Endothelial cell (in vitro differentiated cells): ENCODE measurements around the gene PTPRT. TPM values are rescaled to one million over a fixed set of nuclear protein-coding genes. Genes with fewer than 3 reads are reported as not detected.

ENCODE experiments used
- DNase-seq: peaks from one replicate; pipeline ENCODE4 v3.0.0; 2021; ENCODE audit warnings: low spot score
- H3K27ac Mint-ChIP-seq: one replicate; pipeline ENCODE4 v1.8.0; 2021; ENCODE audit warnings: mixed read lengths, inconsistent platforms; ENCODE audit not compliant: unreplicated experiment
- H3K27me3 Mint-ChIP-seq: one replicate; pipeline ENCODE4 v1.8.0; 2021; ENCODE audit warnings: mild to moderate bottlenecking, moderate library complexity, mixed read lengths, inconsistent platforms; ENCODE audit not compliant: unreplicated experiment
- H3K36me3 Mint-ChIP-seq: one replicate; pipeline ENCODE4 v1.8.0; 2021; ENCODE audit warnings: mild to moderate bottlenecking, low read depth, mixed read lengths, inconsistent platforms; ENCODE audit not compliant: unreplicated experiment
- H3K4me1 Mint-ChIP-seq: one replicate; pipeline ENCODE4 v1.8.0; 2021; ENCODE audit warnings: mild to moderate bottlenecking, mixed read lengths, inconsistent platforms; ENCODE audit not compliant: unreplicated experiment
- H3K4me3 Mint-ChIP-seq: one replicate; pipeline ENCODE4 v1.8.0; 2021; ENCODE audit warnings: mild to moderate bottlenecking, mixed read lengths, inconsistent platforms; ENCODE audit not compliant: unreplicated experiment
- H3K9me3 Mint-ChIP-seq: one replicate; pipeline ENCODE4 v1.8.0; 2021; ENCODE audit warnings: mixed read lengths, inconsistent platforms; ENCODE audit not compliant: unreplicated experiment
- total RNA-seq: library from RNA; stranded (reverse); fragmentation: NEBNext Ultra II Directional; extraction: Animal tissue kit (Norgen Biotek cat#: 25700); gene quantifications from one replicate; pipeline ENCODE4 v1.2.1, GENCODE V29; 2021; ENCODE audit not compliant: unreplicated experiment
- TF ChIP-seq, protein P1 (sequence below): fragments of 200-600 bp; sonication (generic); IDR thresholded peaks from one replicate; pipeline ENCODE4 v1.5.0; 2021; ENCODE audit warnings: antibody characterized with exemption; ENCODE audit not compliant: unreplicated experiment

Gene PTPRT
- total RNA-seq, 1 donor from 2014 or later, result 0.10 TPM

DNA sequence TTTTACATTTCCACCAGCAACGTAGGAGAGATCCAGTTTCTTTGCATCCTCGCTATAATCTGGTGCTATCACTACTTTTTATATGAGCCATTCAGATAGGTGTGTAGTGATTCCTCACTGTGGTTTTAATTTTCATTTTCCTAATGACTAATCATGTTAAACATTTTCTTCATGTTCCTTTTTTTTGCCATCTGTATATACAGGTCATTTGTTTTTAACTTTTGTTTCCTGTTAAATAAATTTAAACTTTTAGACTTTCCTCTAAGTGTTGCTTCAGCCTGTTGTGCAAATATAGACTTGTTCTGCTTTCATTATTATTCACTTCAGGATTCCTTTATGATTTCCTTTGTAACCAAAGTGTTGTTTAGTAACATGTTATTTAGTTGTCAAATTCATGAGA lies 697.4 kb downstream of the PTPRT start:
- TF ChIP-seq, protein P1, sequence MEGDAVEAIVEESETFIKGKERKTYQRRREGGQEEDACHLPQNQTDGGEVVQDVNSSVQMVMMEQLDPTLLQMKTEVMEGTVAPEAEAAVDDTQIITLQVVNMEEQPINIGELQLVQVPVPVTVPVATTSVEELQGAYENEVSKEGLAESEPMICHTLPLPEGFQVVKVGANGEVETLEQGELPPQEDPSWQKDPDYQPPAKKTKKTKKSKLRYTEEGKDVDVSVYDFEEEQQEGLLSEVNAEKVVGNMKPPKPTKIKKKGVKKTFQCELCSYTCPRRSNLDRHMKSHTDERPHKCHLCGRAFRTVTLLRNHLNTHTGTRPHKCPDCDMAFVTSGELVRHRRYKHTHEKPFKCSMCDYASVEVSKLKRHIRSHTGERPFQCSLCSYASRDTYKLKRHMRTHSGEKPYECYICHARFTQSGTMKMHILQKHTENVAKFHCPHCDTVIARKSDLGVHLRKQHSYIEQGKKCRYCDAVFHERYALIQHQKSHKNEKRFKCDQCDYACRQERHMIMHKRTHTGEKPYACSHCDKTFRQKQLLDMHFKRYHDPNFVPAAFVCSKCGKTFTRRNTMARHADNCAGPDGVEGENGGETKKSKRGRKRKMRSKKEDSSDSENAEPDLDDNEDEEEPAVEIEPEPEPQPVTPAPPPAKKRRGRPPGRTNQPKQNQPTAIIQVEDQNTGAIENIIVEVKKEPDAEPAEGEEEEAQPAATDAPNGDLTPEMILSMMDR, result no peak

DNA sequence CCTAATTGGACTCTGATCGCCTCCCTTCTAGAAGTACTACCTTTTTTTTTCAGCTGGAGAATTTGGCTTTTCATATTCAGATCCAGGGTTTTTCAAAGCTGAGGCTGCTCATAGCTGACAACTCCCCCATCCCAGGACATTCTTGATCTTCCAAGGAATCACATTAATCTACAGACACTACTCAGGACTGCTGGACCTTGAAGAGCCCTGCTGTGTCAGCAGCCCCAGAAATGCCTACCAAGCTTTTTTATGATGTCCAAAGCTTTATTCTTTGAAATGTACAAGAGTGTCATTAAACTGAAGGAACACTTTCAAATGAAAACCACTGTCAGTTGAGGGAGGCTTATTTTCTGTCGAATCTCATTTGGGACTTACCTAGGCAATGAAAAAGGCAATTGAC lies 704.1 kb downstream of the PTPRT start:
- TF ChIP-seq, protein P1, result no peak
- Mint-ChIP-seq H3K9me3 (peaks cover 34% of the 10 kb centered on the region), H3K27me3 (peaks cover 2% of the 10 kb centered on the region), H3K27ac (no peak overlapping the region), H3K4me1 (no peaks in the 10 kb centered on the region), H3K4me3 (no peak overlapping the region), H3K36me3 (no peaks in the 10 kb centered on the region)
- DNase-seq, result no peak

More for the DNA sequence above, 697.4 kb downstream of the PTPRT start:
- Mint-ChIP-seq H3K27ac (no peak overlapping the region), H3K36me3 (no peaks in the 10 kb centered on the region), H3K9me3 (peaks cover 15% of the 10 kb centered on the region), H3K4me1 (no peaks in the 10 kb centered on the region), H3K4me3 (no peak overlapping the region), H3K27me3 (no peaks in the 10 kb centered on the region)
- no peak for DNase-seq

DNA sequence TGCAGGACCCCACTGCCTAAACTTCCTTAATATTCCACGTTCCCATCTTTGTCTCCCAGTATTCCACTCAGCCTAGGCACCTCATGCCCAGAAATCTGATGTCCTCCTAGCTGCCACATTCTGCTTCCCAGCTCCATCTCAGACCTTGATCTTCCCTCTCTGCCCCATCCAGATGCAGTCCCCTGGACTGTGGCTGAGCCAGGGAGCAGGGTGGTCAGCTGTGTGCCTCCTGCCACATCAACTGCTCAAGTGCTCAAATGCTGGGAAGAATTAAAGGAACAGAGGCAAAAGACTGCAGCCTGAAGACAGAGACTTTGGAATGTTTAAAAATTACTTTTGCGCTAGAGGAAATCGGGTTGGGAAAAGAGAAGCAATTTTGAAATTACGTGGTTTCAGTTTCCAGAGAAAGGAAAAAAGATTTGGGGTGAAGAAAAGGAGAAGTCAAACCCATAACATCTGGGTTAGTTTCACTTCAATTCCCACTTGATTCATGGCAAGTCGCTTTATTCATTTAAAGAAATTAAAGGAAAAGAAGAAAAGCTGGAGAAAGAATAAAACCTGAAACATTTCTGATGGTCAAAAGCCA lies 704.8 kb downstream of the PTPRT start:
- Mint-ChIP-seq H3K4me3 (no peak overlapping the region), H3K36me3 (no peaks in the 10 kb centered on the region), H3K27ac (no peak overlapping the region), H3K9me3 (peaks cover 38% of the 10 kb centered on the region), H3K4me1 (no peaks in the 10 kb centered on the region), H3K27me3 (peaks cover 2% of the 10 kb centered on the region)
- no peak for DNase-seq
- TF ChIP-seq, protein P1, result no peak

DNA sequence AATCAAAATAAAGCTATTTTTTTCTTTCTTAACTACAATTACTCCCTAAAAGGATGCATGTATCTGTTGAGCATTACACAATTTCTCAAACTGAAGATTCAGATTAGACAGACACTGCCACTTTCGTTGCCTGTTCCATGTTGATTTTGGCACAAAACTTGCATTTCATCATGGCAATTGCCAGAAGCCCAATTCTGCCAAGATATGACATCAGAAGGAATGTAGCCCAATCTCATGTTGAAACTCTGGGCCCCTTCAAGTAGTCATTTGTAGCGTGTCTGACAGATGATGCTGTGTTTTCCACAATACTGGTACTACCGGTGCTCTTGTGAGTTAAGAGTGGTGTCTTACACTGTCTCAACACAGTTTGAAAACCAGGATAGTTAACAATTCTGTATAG lies 705.4 kb downstream of the PTPRT start:
- Mint-ChIP-seq H3K4me3 (no peak overlapping the region), H3K4me1 (no peaks in the 10 kb centered on the region), H3K36me3 (no peaks in the 10 kb centered on the region), H3K9me3 (peaks cover 38% of the 10 kb centered on the region), H3K27ac (no peak overlapping the region), H3K27me3 (peaks cover 2% of the 10 kb centered on the region)
- TF ChIP-seq, protein P1, result no peak
- DNase-seq, result no peak

DNA sequence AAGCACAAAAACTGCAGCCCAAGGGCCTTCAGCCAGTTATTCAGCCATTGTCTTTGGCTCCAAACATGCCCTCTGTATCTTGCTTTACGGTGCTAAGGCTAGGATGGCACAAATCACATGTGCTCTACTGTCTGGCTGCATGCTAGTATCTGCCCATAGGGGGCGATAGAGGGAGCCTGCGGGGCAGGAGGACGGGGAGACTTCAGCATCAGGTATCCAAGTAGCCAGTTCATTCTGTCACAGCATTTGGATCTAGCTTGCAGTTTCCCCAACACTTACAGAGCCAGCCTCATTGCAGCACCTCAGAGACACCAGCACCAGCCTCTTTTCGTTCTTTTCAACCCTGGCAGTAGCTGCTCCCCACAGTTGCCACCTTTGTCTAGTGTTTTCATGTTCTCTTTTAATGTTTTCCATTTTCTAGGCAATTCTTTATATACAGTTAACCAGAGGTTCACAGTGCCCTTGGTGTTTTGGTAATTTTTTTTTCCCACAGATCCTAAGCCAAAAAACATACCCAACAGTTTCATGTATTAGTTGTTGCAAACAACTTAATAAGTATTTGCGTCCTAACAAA lies 705.9 kb downstream of the PTPRT start:
- no peak for DNase-seq
- Mint-ChIP-seq H3K27ac (no peak overlapping the region), H3K4me3 (no peak overlapping the region), H3K27me3 (peaks cover 2% of the 10 kb centered on the region), H3K4me1 (no peaks in the 10 kb centered on the region), H3K9me3 (peaks cover 38% of the 10 kb centered on the region), H3K36me3 (no peaks in the 10 kb centered on the region)
- TF ChIP-seq, protein P1, result no peak
